PFSK-1 (cell line): ENCODE measurements around the gene CDKN2AIP.

Experiments used
- FOXP2 ChIP-seq: optimal IDR thresholded peaks from 2 replicates; pipeline ENCODE3; 2011; ENCODE audit warnings: borderline replicate concordance, control low read depth, inconsistent platforms; ENCODE audit not compliant: insufficient read depth; ENCODE audit errors: extremely low read length, extremely low read depth
- POLR2AphosphoS5 ChIP-seq: IDR thresholded peaks from 2 replicates; pipeline ENCODE4 v1.6.1; 2012; ENCODE audit warnings: low read depth, mild to moderate bottlenecking, control low read depth, low read length, moderate library complexity
- SIN3A ChIP-seq: IDR thresholded peaks from 2 replicates; pipeline ENCODE4 v1.6.1; 2012; ENCODE audit warnings: mild to moderate bottlenecking, low read length, moderate library complexity, borderline replicate concordance; ENCODE audit not compliant: insufficient read depth
- TAF1 ChIP-seq: IDR thresholded peaks from 2 replicates; pipeline ENCODE4 v1.6.1; 2012; ENCODE audit warnings: low read length, control low read depth, borderline replicate concordance; ENCODE audit not compliant: insufficient read depth
- TF ChIP-seq, protein P1 (sequence below), 2 experiments: IDR thresholded peaks; 2 replicates each; pipeline versions ENCODE4 v1.6.1 to v1.8.0; 2011 to 2012; ENCODE audit warnings: low read depth in 2 of 2, low read length in 2 of 2, control low read depth in 1 of 2, inconsistent platforms in 1 of 2, mild to moderate bottlenecking in 1 of 2, moderate library complexity in 1 of 2; ENCODE audit not compliant: insufficient read depth in 1 of 2

CDKN2AIP gene

DNA sequence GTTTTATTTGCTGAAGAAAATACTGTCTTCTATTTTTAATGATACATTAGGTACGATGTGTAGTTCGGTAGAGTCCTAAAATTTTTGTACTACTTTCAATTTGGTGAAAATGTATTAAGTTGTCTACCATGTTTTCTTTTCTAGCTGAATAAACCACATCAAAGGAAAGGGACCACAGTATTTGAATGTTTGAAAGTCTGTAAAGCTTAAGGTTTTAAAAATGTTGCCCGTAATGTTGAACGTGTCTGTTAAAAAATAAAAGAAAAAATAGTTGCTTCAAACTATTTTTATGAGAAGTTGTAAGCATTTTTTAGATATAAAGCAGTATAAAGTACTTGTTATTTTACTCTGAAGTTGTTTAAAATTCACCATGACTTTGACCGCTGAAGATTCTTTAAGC is 3.2 kb downstream of the CDKN2AIP start:
- TF ChIP-seq SIN3A (no peak), TAF1 (no peak), FOXP2 (no peak), POLR2AphosphoS5 (no peak)
- TF ChIP-seq, protein P1, sequence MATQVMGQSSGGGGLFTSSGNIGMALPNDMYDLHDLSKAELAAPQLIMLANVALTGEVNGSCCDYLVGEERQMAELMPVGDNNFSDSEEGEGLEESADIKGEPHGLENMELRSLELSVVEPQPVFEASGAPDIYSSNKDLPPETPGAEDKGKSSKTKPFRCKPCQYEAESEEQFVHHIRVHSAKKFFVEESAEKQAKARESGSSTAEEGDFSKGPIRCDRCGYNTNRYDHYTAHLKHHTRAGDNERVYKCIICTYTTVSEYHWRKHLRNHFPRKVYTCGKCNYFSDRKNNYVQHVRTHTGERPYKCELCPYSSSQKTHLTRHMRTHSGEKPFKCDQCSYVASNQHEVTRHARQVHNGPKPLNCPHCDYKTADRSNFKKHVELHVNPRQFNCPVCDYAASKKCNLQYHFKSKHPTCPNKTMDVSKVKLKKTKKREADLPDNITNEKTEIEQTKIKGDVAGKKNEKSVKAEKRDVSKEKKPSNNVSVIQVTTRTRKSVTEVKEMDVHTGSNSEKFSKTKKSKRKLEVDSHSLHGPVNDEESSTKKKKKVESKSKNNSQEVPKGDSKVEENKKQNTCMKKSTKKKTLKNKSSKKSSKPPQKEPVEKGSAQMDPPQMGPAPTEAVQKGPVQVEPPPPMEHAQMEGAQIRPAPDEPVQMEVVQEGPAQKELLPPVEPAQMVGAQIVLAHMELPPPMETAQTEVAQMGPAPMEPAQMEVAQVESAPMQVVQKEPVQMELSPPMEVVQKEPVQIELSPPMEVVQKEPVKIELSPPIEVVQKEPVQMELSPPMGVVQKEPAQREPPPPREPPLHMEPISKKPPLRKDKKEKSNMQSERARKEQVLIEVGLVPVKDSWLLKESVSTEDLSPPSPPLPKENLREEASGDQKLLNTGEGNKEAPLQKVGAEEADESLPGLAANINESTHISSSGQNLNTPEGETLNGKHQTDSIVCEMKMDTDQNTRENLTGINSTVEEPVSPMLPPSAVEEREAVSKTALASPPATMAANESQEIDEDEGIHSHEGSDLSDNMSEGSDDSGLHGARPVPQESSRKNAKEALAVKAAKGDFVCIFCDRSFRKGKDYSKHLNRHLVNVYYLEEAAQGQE (IDR thresholded peaks at IDR 0.05; ENCODE audit: insufficient read depth in 1 of 2, low read depth in 2 of 2, low read length in 2 of 2) = no peak

DNA sequence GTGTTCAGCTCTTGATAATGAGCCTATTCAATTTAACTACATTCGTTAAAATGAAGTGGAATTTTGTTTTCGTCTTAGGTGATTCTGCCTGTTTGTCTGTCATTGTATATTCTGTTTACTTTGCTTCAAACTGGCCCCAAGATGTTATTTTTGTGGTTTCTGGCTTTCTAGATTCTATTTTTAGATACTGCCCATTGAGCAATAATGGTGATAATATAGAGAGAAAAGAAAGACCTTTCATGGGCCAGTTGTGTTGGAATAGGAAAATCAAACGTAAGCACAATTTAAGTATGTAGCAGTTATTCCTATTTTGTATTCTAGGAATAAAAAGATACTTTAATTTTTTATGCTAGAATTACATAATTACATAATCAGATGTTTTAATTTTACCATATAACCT is 4.0 kb downstream of the CDKN2AIP start:
- TF ChIP-seq SIN3A = no peak
- TF ChIP-seq, protein P1 (IDR thresholded peaks at IDR 0.05; ENCODE audit: insufficient read depth in 1 of 2, low read depth in 2 of 2, low read length in 2 of 2) = no peak
- no peak for TF ChIP-seq FOXP2
- TF ChIP-seq POLR2AphosphoS5 = no peak
- TF ChIP-seq TAF1 = no peak

DNA sequence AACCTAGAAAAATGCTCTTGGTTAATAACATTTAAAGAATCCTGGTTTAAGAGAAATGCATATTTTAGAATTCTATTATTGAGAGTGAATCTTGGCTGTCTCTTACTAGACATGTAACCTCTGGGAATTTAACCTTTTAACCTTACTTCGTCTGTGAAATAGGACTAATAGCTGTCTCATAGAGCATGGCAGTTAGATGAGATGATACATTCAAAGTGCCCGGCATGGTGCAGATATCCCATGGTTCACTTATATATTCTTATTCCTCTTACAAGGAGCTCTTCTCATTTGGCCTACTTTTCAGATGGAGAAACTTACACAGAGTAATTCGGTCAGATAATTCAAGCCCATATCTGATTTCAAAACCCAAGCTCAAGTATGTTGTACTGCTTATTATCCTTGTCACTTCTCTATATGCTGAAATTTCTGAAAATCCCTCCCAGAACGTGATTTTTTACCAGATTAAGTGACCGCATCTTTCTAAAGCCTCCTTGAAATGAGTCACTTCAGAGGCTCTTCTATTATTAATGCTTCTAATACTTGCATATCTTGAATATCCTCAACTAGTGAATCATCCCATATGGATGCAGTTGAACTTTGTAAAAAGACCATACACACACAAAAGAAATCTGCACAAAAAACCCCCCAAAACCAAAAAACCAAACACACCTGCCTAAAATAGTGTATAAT is 4.9 kb downstream of the CDKN2AIP start:
- TF ChIP-seq FOXP2 (no peak), SIN3A (no peak)

DNA sequence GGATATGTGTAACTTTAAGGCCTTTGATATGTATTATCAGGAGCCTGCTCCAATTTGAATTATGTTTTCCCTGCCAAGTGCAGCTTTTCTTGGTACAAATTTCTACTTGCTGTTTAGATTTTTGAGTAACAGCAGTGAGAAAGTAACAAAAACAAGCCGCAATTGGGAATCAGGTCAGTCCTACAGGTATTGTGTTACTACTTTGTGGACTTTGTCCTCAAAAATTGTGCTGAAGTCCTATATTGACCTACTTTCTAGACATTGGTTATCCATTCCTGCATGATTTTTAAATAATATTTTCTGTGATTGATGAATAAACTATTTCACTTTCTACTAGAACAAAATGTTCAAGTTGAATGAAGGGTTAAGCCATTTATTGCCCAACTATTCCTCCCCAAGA is 5.7 kb downstream of the CDKN2AIP start:
- no peak for TF ChIP-seq TAF1
- TF ChIP-seq POLR2AphosphoS5 = no peak

DNA sequence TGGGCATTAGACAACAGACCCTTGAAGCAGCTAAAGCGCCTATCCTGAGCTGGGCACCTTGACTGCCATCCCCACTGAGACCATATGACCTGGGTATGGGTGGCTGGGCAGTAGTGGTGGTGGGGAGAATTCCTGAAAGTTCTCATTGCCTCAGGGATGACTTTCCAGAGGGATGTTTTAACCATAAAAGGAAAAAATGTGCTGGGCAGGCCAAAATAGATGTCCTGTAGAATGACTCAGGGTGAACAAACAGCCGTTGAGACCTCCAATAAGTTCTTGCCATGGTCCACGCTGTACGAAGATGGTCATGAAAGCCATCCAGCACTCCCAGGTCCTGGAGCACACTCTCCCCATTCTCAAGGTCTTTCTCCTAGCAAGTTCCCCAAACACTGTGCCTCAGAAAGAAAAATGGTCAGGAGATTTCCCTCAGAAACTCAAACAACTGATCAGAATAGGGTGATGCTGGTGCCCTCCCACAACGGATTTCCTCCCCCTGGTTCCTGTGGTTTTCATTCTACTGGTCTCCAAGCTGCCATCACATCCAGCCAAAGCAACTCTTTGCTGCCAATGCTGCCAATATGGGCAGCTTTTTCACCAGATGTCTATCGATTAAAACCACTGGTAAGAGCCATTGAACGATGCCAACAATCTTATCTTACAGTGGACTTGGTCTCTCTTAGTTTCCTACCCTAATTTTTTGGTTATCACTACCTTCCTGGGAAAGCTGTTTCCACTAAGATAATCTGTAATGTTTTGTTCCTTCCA is 11.2 kb downstream of the CDKN2AIP start:
- TF ChIP-seq SIN3A (no peak), FOXP2 (no peak), TAF1 (no peak), POLR2AphosphoS5 (no peak)
- TF ChIP-seq, protein P1 (IDR thresholded peaks at IDR 0.05; ENCODE audit: insufficient read depth in 1 of 2, low read depth in 2 of 2, low read length in 2 of 2) = no peak

DNA sequence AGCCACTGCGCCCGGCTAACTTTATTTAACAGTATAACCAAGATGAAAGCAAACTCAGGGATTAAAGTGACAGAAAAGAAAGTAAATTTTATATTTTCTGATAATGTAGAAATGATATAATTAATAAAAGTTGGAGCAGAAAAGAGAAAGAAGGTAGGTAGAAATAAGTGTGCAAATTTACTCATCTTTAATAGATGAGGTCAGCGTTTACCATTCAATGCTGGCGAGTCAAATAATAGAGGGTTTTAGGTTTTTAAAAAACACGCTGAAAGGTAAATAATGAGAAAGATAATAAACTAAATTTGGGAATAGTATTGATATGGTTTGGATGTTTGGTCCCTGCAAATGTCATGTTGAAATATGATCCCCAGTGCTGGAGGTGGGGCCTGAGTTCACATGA is 13.6 kb downstream of the CDKN2AIP start:
- TF ChIP-seq TAF1 (no peak), SIN3A (no peak)
